ENCODE data around the gene ELAVL1.
"Not testable (repeated sequence)": the region's sequence is repeated elsewhere in the genome, so short reads cannot be mapped to it uniquely, and the experiment has no call there.

ELAVL1 gene

DNA sequence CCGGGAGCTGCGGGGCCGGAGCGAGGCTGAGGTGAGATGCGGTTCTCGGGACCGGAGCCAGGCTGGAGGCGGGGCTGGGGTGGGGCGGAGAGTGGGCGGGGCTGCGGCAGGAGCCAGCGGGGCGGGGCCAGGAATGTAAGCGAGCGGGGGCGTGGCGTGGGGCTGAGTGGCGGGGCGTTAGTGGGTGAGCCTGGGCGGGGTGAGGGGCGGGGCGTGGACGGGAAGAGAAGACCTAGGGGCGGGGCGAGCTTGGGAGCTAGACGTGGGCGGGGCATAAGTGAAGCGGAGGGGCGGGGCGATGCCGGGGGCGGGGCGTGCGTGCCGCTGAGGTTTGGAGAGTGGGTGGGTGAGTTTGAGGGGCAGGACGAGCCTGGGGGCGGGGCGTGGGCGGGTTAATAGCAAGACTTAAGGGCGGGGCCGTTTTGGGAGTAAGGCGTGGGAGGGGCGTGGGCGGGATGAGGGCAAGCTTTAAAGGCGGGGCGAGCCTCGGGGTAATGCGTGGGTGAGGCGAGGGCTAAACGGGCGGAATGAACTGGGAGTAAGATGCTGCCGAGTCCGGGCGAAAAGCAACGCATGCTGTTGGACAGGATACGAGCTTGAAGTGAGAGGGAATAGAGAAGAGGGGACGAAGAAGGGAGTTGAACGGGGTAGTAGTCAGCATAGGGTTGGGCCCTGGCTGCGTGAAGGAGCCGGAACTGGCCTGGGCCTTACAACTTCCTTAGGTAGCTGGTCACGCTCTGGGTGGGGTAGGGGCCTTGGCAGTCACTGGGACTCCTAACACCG lies 84.7 kb downstream of the ELAVL1 start:
- DNase-seq = peak; percentile 97

DNA sequence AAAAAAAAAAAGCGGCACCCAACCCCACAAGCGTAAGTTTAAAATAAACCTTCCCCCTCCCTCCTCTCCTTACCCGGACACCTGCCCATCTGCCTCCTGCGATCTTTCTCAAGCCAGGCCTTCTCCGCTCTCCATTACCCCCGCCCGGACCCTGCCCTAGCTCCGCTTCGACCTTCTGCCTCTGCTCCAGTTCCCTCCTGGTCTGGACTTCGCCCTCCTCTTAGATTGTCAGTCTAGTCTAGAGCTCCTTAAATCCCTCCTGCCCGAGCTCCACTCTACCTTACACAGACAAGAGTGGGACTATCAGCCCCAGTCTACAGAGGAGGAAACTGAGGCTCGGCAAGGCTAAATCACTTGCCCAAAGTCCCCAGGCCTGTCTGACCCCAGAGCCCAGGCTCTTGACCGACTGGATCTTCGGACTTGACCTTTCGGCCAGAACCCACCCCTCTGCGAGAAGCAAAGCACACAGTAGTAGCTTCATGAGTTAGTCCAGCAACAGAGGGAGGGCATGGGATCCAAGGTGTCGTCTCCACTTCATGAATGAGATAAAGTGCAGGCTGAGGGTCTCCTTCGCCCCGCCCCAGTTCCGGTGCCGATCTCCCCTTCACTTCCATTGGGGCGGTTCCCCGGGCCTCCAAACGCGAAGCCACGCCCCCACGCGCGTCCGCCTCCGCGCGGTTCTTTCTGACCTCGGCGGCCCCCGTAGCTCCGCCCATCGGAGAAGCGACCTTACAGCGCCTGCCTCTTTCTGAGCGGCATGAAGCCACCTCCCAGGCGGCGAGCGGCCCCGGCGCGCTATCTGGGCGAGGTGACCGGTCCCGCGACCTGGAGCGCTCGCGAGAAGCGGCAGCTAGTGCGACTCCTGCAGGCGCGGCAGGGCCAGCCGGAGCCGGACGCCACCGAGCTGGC lies 85.6 kb downstream of the ELAVL1 start, which contains the start of gene SNAPC2:
TSS of gene SNAPC2 (plus strand) at position 729 of the 909 bp plus-strand sequence. CDS start at position 758, 29 bp downstream.
- peak; percentile 97 for DNase-seq

DNA sequence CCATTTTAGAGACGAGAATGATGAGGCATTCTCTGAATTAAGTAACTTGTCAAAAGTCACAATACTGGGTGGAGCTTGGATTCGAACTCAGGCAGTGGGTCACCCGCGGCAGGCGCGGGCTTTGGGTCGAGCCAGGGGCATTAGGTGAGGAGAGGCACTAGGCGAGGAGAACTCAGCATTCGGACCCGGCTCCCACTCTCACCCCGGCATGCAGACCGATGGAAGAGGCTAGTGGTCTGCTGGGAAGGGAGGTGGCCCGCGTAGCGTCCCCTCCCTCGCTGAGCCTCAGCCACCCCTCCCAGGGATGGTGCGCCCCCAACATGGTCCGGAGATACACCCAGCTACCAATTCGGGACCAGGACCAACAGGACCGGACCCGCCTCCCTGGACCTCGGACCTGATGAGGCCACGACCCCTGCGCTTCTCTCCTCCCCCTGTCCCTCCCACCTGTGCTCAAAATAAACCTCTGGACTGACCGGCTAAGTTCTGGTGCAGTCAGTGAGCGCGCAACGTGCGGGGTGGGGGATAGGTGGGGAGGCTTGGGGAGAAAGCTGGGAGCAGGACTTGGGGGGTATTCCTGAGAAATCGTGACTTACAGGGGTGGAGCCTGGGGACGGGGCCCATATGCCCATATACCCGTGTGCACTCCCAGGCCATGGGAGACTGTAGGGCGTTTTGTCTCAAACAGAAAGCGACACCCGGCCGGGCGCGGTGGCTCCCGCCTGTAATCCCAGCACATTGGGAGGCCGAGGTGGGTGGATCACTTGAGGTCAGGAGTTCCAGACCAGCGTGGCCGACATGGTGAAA lies 86.6 kb downstream of the ELAVL1 start:
- DNase-seq = no peak

DNA sequence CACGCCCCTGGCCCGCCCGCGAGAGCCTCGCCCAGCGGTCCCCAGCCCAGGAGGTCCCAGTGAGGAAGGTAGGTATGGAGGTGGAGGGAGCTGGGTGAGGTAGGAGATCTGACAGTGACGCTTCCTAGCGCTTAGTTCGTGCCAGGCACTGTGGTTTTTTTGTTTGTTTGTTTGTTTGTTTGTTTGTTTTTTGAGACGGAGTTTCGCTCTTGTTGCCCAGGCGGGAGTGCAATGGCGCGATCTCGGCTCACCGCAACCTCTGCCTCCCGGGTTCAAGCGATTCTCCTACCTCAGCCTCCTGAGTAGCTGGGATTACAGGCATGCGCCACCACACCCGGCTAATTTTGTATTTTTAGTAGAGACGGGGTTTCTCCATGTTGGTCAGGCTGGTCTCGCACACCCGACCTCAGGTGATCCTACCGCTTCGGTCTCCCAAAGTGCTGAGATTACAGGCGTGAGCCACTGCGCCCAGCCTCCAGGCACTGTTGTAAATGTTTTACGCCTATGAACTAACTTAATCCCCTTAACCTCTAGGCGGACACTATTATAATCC lies 87.3 kb downstream of the ELAVL1 start:
- not testable (repeated sequence) for DNase-seq

DNA sequence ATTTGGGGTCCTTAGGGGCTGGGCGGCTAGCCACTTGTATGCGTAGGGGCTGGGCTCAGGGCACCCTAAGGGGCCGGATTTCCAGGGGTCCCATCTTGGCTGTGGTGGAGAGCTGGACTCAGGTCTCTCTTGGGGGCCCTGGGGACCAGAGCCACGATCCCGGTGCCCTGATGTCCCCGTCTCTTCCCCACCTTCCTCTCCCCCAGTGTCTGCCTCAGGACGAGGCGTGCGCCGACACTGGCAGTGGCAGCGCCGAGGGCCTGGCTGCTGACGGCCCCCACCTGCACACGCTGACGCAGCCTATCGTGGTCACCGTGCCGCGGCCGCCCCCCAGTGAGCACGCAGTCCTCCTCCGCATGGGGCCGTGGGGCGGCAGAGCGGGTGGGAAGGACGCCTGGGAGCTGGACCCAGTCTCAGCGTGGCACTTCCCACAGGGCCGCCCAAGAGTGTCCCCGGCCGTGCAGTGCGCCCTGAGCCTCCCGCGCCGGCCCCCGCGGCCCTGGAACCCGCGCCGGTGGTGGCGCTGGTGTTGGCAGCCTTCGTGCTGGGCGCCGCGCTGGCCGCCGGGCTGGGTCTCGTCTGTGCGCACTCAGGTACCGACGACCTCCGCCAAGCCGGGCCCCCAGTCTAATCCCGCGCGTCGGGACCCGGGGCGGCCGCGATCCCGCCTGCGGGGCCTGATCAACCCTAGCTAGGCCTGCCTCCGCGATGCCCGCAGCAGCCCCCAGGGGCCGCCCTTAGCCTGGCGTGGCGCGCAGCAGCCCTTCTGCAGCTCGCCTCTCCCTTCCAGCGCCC lies 88.0 kb downstream of the ELAVL1 start:
- peak; percentile 70 for DNase-seq

DNA sequence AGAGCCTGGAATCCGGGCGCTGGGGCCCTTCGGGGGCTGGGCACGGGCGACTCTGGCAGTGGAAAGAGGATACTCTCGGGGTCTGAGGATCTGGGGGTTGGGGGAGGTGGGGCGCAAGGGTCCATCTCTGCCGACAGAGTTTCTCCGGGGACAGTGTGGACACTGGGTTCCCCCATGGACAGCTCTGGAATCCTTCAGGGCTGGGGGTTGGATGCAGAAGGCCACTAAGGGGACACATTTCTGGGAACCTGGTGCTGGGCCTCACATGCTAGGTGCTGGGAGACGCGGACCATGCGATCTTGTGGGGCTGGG lies 88.5 kb downstream of the ELAVL1 start:
- DNase-seq = no peak

DNA sequence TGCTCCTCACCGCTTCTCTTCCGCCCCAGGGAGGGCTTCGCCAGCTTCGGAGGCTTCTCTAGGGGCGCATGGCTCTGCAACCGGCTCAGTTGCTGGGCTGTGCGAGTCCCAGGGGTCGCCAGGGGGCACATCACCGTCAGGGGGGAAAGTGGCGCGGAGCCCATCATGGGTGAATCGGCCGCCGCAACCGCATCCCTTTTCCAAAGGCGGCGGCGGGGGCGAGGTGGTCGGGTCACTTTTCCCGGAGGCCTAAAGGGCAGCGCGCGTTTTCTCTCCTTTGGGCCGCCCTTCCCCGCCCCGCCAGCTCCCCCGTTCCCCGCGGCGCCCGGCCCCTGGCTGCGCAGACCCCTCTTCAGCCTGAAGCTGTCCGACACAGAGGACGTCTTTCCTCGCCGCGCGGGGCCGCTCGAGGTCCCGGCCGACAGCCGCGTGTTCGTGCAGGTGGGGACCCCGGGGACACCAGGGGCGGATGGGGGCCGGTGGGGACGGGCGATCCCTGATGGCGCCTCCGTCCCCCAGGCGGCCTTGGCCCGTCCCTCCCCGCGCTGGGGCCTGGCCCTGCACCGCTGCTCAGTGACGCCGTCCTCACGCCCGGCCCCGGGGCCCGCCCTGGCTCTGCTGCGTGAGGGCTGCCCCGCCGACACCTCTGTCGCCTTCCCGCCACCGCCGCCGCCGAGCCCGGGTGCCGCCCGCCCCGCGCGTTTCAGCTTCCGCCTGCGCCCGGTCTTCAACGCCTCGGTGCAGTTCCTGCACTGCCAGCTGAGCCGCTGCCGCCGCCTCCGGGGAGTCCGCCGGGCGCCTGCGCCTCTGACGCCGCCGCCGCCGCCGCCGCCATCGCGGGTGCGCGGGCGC lies 89.1 kb downstream of the ELAVL1 start:
- peak; percentile 60 for DNase-seq

DNA sequence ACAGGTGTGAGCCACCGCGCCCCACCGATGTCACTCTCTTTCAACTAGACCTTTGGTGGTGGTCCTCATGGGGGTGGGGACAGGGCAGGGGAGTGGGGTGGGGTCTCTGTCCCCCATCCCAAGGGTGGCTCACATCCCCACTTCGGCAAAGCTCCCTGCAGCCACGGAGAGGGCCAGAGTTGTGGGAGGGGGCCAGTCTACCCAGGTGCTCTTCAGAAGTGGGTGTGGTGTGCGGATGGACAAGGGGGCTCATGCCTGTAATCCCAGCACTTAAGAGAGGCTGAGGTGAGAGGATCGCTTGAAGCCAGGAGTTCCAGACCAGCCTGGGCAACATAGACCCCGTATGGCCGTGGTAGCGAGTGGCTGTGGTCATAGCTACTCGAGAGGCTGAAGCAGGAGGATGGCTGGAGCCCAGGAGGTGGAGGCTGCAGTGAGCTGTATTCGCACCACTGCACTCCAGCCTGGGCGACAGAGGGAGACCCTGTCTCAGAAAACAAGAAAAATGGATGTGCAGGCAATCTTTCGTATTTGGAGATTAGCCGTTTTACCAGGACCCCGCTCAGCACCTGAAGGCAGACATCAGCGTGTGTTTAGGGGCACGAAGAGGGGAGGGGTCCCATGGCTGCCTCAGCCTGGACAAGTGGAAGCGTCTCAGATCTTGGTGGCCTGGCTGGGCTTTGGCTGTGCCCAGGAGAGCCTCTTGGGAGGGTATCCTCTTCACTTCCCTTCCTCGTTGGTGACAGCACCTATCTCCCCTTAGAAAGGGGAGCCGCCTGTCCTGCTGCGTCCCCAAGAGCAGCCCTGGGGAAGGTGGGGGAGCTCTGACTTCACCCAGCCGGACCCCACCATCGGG lies 90.0 kb downstream of the ELAVL1 start:
- no peak for DNase-seq

DNA sequence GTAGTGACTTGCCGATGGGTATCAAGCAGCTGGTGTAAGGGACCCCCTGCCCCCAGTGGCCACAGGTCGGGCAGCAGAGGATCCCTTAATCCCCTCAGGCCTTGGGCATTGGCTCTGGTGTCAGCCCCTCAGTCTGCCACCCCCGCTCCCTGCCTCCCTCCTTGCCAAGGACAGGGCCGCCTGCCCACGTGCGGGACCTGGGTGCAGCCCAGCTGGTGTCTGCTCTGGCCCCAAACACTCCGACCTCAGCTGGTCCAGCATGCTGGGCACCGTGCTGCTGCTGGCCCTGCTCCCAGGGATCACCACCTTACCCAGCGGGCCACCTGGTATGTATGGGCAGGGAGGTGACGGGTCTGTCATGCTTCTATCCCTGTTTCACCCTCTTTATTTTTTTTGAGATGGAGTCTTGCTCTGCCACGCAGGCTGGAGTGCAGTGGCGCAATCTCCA lies 90.8 kb downstream of the ELAVL1 start, which contains the start of gene TGFBR3L:
TSS of gene TGFBR3L (plus strand) at position 233 of the 448 bp plus-strand sequence.
- no peak for DNase-seq

DNA sequence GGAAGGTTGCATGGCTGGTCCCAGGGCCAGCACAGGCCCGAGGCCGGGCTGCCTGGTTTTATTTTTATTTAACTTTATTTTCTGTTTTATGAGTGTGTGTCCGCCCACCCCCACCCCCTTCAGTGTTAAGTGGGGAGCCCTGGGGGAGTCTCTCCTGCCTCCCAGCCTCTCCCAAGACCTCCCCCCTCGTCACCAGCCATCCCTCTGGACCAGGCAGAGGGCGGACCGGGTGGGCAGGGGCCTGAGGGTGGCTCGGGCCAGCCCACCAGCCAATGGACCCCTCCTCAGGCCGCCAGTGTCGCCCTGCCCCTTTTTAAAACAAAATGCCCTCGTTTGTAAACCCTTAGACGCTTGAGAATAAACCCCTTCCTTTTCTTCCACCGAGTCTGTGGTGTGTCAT lies 91.3 kb downstream of the ELAVL1 start:
- no peak for DNase-seq

DNA sequence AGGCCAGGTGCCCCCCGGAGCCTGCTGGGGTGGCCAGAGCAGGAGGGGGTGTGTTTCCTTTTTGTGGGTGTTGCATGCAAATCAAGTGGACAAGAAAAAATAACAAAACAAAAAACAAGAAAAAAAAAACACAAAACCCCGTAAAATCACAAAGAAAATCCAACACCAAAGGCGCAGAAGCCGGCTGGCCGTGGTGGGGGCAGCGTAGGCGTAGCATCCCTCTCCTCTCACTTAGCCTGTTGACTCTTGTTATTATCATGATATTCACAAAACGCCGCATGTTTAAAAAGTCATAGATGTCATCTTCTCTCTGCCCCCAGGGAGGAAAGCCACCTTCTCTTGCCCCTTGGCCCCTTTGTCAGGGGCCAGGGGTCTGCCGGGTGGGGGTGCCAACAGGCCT lies 91.8 kb downstream of the ELAVL1 start:
- DNase-seq = no peak

DNA sequence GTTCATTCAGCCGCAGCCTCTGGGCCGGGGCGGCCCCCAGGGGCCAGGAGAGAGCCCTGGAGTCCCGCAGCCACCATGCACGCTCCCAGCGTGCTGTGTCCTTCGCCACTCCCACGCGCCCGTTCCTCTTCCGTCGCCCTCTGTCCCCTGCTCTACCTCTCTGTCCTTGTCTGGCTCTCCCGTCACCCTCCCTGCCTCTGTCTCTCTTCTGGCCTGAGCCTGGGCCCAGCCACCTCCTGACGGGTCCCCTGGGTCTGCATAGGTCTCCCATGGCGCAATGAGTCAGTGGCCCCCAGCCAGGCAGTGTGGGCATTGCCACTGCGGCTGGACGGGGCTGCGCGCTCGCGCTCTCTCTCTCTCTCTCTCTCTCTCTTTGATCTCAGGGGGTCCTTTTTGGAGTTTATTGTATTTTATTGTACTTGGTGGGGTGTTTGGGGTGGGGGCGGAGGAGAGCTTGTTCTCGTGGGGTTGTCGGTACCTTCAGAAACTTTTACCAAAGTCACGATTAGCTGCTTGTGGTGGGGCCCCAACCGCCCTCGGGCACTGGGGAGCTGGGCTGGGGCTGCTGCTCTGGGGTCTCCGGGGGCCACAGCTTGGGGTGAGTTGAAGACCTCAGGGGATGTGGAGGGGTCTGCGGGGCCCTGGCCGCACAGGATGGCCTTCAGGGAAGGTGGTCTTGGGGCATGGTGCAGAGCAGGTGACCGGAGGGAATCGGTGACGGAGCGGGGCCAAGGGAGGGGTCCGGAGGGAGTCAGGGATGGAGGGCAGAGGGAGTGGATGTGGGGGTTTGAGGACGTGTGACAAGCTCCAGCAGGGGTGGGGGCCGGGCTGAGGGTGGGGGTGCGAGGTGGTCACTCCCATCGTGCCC lies 92.5 kb downstream of the ELAVL1 start:
- DNase-seq = no peak

DNA sequence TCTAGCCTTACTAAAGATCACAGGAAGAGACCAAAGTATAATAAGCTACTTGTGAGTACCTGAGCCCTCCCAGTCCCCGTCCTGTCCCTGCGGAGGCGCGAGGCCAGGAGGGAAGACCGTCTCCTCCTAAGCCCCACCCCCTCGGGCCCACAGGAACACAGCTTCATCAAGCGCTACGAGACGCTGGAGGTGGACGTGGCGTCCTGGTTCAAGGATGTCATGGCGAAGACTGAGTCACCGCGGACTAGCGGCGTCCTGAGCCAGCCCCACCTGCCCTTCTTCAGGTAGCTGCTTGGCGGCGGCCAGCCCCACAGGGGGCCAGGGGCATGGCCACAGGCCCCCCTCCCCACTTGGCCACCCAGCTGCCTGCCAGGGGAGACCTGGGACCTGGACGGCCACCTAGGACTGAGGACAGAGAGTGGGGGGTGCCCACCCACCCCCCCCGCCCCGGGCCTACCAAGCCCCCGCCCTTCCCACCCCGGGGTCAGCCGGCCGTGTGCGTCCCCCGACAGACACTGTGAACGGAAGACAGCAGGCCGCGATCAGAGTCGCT lies 93.2 kb downstream of the ELAVL1 start:
- no peak for DNase-seq

DNA sequence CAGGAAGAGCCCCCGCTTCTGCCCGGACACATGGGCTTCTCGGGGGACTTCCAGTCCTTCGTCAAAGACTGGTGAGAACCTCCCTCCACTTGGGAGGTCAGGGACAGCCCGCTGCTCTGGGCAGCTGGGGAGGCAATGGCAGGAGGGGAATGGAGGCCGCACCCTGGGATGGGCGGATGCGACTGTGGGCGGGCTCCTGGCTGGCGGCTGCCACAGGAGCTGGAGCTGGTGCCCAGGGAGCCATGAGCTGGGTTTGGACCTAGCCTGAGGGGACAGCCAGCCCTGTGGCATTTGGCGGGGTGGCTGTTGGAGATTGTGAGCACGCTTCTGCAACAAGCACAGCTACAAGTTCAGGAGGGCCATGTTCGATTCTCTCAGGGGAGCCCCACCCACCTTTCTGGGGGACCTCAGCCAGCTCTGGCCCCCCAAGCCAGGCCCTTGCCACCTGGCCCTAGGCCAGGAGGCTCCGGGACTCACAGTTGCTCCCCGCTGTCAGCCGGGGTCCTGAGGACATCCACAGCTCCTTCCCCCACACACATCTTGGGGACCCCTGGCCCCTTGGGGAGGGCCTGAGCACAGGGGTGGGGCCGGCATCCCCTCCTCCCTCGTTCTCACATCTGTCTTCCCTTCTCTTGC lies 93.8 kb downstream of the ELAVL1 start:
- DNase-seq = no peak

DNA sequence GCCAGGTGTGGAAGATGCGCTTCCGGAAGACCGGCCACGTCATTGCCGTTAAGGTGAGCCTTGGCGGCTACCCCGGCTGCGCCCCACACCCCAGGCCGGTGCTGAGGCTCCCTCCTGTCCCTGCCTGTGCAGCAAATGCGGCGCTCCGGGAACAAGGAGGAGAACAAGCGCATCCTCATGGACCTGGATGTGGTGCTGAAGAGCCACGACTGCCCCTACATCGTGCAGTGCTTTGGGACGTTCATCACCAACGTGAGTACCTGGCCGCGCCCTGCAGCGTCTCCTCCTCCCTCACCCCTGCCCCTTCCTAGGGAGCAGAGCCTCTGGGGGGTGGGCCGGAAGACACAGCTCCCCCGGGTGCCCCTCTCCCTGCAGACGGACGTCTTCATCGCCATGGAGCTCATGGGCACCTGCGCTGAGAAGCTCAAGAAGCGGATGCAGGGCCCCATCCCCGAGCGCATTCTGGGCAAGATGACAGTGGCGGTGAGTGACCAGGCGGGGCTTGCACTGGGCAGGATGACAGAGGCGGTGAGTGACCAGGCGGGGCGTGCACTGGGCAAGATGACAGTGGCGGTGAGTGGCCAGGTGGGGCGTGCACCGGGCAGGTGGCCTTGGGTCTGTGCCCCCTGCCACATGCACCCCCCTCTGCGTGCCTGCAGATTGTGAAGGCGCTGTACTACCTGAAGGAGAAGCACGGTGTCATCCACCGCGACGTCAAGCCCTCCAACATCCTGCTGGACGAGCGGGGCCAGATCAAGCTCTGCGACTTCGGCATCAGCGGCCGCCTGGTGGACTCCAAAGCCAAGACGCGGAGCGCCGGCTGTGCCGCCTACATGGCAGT lies 94.9 kb downstream of the ELAVL1 start:
- no peak for DNase-seq

DNA sequence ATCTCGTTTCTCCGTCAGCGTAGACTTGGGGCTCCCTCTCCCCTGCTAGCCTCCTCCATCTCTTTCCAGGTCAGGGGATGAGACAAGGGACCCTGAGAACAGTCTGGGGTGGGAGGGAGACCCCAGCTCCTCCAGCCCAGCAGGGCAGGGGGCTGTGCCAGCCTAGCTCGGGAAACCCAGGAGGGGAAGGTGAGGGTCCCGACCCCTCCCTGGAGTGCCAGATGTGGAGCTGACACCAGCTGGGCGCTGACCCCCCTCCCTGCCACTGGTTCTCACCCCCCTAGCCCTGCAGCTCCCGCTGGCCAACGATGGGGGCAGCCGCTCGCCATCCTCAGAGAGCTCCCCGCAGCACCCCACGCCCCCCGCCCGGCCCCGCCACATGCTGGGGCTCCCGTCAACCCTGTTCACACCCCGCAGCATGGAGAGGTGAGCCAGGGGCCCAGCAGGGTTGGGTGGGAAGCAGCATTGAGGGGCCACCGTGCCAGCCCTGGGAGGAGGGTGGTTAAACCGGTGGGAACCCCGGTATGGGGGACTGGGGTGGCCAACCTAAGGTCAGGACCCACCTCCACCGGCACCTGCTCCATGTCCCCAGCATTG lies 95.9 kb downstream of the ELAVL1 start:
- no peak for DNase-seq
